ENCODE data around the gene PLCL2.
A peak's percentile ranks its signal among the peaks of the same experiment; 100 is the strongest.

Gene PLCL2

GRCh38 chr3:16888785-16889607 lies 4.2 kb downstream of the PLCL2 start:
- peak; percentile 86 for FAIRE-seq
- DNase-seq (ENCODE audit: extremely low spot score, insufficient read length, low read depth): no peak

DNA sequence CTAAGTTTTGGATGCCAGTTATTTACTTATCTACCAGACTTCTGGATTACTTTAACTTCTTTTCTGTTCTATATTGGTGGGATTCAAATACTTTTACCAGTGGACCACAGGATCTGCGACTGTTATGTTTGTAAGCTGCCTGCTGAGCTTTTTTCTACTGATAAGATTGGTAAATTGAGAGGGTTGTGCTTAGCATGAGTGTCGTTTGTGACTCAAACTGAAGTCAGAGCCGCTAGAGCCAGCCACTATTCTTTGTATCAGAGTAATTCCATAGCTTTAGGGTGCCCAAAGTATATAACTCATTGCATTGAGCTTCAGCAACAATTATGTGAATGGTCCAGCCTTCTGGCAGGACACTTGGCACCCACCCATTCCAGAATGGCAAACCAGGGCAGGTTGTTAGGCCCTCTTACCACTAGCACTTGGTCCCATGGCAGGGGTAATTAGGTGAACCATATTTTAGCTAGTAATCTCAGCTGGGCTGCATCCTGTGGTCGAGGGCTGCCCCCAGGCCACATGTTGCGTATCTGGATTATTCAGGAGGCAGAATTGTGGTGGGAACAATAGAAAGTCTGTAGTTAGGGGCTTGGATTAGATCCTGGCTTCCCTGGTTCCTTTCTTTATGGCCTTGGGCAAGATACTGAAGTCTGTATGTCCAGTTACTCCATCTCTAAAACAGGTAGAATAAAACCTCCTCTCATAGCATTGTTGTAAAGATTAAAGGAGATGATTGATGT lies 6.0 kb downstream of the PLCL2 start:
- DNase-seq (ENCODE audit: extremely low spot score, insufficient read length, low read depth) (no peak), FAIRE-seq (peak; percentile 39)

GRCh38 chr3:16893618-16894200 lies 9.0 kb downstream of the PLCL2 start:
- DNase-seq (ENCODE audit: extremely low spot score, insufficient read length, low read depth) (no peak), FAIRE-seq (no peak)

DNA sequence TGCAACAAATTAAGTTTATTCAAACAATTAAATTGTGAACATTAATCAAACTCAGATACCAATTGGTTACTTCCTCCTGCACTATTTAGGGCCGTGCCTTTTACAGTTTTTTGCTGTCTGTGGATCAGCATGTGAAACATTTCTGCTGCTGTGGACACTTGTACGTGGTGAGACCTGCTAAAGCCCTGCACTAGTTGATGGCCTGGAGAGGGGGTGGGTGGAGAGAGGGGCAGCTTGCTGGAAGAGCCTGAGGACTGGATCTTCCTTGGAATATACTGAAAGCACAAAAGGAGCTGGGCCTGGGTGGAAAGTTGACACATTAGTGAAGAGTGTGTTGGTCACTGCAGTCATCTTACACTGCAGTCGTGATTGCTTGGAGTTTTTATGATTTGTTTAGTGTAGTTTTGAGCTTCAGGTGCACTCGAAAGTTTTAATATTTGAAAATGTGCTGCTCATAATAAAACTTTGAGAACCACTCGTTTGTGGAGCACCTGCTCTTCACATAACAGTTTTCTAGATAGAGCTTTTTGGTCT lies 11.4 kb downstream of the PLCL2 start:
- FAIRE-seq: no peak
- DNase-seq (ENCODE audit: extremely low spot score, insufficient read length, low read depth): no peak

DNA sequence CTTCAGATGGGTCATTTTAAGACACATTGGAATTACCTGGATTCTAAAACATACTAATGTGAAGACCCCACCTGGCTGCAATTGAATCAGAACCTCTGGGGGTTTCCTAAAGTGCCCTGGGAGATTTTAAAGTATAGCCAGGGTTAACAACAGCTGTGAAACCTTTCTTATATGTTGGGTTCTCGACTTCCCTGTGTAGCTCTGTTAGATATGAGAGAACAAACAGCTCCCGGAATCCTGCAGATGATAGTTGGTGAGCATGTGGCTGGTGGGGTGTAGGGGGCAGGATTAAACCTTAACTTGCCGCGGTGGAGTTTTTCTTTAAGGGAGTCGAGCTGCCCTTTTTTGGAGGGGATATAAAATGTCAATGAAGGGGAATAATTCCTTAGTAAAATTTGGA lies 12.1 kb downstream of the PLCL2 start:
- no peak for DNase-seq (ENCODE audit: extremely low spot score, insufficient read length, low read depth)
- no peak for FAIRE-seq

GRCh38 chr3:16897254-16897926 lies 12.6 kb downstream of the PLCL2 start:
- no peak for DNase-seq (ENCODE audit: extremely low spot score, insufficient read length, low read depth)

GRCh38 chr3:16898595-16899395 lies 14.0 kb downstream of the PLCL2 start:
- no peak for FAIRE-seq
- no peak for DNase-seq (ENCODE audit: extremely low spot score, insufficient read length, low read depth)

More at GRCh38 chr3:16897254-16897926, 12.6 kb downstream of the PLCL2 start:
- FAIRE-seq: peak; percentile 51

GRCh38 chr3:16899919-16900318 lies 15.2 kb downstream of the PLCL2 start:
- DNase-seq (ENCODE audit: extremely low spot score, insufficient read length, low read depth) (no peak), FAIRE-seq (no peak)

DNA sequence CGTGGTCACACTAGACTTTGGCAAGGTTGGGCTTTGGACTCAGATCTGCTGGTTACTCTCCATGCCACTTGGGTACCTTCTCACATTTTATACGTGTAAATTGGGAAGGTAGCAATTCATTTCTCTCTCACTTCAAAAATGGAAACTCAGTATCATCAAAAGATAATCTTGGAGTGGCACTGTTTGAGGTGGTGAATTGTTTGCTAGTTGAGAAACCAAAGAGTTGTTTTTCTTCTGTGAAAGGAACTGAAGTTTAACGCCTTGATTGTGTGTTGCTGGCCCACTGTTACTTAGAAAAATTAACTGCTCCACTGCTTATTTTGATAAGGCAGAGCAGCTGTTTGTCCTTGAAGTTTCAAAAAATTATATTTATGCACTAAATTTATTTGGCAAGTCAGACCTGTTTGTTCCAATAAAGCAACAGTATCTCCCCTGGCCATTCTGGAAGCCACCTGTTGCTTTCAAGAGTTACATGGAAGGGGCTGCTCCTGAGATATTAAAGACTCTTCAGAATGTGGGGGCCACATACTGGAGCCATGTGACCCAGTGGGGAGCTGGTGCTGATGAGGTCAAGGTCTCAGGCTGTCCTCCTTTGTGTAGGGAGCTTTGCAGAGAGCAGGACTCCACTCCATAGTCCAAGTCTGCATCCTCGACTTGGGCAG lies 16.2 kb downstream of the PLCL2 start:
- no peak for DNase-seq (ENCODE audit: extremely low spot score, insufficient read length, low read depth)
- FAIRE-seq: no peak

- DNase-seq (ENCODE audit: extremely low spot score, insufficient read length, low read depth) (no peak), FAIRE-seq (no peak)
Observed at GRCh38 chr3:16904423-16905417, 20.0 kb downstream of the PLCL2 start.

GRCh38 chr3:16905704-16906103 lies 20.9 kb downstream of the PLCL2 start:
- FAIRE-seq (no peak), DNase-seq (ENCODE audit: extremely low spot score, insufficient read length, low read depth) (no peak)

DNA sequence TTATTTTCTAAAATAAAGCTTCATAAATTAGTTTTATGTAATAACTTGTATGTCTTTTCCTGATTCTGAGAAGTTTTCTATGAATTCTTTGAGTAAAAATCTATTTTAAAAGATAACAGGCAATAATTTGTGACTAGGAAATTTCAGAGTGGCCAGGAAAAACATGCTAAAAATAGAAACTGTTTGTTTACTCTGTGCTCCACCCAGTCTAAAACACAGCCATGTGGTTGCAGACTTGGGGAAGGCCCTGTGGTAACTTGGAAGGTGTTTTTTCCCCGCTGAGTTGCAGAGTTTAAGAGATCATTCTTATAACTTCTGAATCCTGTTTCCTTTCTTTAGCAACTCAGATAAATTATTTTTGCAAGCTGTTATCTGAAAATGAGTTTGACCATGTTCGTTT lies 21.9 kb downstream of the PLCL2 start:
- no peak for DNase-seq (ENCODE audit: extremely low spot score, insufficient read length, low read depth)
- FAIRE-seq: peak; percentile 45

DNA sequence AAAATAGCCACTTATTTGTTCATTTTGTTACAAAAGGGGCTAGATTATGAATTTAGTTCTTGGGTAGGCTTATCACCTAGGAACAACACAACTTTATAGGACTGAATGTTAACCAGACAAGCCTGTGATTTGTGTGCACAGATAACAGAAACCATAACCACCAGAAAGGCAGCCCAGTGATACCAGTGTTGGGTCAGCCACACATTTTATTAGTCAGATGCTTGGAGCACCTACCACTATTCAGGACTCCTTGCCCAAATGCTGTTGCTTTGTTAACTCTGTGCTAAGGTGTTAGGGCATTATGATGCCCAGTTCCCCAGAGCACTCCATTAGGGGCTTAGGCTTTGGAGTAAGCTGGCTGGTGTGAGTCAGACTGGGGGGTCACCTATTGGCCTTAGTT lies 22.5 kb downstream of the PLCL2 start:
- FAIRE-seq (peak; percentile 42), DNase-seq (ENCODE audit: extremely low spot score, insufficient read length, low read depth) (no peak)

GRCh38 chr3:16908016-16908807 lies 23.5 kb downstream of the PLCL2 start:
- FAIRE-seq (no peak), DNase-seq (ENCODE audit: extremely low spot score, insufficient read length, low read depth) (no peak)

DNA sequence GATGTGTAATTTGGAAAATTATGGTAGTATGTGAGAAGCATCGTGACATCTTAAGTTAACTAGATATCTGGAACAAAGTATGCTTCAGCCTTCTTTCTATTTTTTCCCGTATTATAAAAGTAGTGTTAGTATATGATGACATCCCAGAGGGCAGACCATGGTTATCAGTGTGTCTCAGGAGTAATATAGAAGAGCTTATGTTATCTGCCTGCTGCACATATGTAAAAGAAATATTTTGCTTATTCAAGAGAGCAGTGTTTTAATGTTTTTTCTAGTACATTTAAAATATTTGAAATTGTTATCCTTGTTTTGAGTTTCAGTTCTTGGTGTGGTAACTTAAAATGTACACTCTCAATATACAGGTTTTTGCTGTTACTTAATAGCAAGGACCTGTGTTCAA lies 24.1 kb downstream of the PLCL2 start:
- DNase-seq (ENCODE audit: extremely low spot score, insufficient read length, low read depth): no peak
- no peak for FAIRE-seq

DNA sequence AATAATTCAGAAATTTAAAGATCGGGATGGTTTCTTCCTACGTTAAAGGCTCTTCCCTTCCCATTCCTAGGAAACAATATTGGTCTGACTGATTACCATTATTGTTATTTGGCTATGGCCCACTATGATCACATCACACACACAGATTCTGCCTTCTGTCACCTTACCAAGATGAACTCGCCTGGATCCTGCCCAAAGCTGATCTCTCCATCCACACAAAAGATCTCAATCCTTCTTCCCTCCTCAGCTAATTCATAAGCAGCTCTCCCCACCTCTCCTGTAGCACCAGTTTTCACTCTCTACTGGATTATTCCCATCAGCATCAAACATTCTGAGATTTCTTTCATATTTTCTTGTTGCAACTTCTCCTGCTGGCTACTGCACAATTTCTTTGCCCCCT lies 25.0 kb downstream of the PLCL2 start:
- FAIRE-seq (no peak), DNase-seq (ENCODE audit: extremely low spot score, insufficient read length, low read depth) (no peak)

DNA sequence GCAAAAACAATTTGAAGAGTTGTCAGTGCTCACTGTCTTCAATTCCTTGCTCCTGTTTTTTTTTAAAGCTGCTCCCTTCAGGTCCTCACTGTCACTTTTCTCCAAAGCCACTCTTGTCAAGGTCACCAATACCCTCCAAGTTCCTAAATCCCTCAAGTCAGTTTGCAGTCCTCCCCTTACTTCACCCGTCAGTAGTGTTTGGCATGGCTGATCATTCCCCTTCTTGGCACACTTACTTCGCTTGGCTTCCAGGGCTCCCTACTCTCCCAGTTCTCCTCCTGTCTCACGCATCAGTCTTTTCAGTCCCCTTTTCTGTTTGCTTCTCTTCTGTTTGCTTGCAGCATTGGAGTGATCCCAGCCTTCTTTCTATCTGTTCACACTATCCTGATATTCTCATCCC lies 25.5 kb downstream of the PLCL2 start:
- FAIRE-seq: no peak

More for the DNA sequence above, 25.5 kb downstream of the PLCL2 start:
- DNase-seq (ENCODE audit: extremely low spot score, insufficient read length, low read depth): no peak

Measured in GM18507 (cell line).